Esophagus muscularis mucosa (tissue), 2 donors: ENCODE data around the gene PMF1.

ENCODE experiments used
- POLR2A ChIP-seq: fragments of 450-650 bp; IDR thresholded peaks from one replicate; pipeline ENCODE4 v1.6.1; 2017; ENCODE audit warnings: antibody characterized with exemption, moderate library complexity, mild to moderate bottlenecking, low read depth
- POLR2AphosphoS5 ChIP-seq, 2 donors: sonication (generic); formaldehyde crosslinking; IDR thresholded peaks; one replicate each; pipeline ENCODE4 v1.6.1; 2017; ENCODE audit warnings: antibody characterized with exemption in 2 of 2

DNA sequence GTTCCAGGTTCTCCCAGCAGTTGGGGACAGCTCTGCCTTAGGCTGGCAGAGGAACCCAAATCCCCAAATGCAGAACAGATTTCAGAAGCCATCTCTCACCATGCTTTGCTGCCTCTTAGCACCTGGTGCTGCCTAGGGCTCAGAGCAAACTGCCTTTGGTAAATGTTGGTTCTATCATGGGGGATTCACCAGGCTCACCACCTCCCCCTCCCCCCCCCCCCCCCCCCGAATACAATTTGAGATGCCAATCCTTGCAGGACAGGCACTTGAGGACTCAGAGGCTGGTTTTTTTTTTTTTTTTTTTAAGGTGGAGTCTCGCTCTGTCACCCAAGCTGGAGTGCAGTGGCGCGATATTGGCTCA lies 35.5 kb downstream of the PMF1 start:
- TF ChIP-seq POLR2A (no peak), POLR2AphosphoS5 (IDR thresholded peaks at IDR 0.05) (no peak)
